IPS-18c (cell line): ENCODE data around the gene SYNPO.

Source experiments
- H3K4me3 ChIP-seq: 2 replicates; pipeline ENCODE4 v1.7.0; 2013; ENCODE audit warnings: low read depth, mild to moderate bottlenecking, low read length, moderate library complexity; ENCODE audit not compliant: insufficient read depth
- H3K9me3 ChIP-seq: one replicate; pipeline ENCODE4 v1.6.1; 2013; ENCODE audit warnings: mild to moderate bottlenecking, low read length, moderate library complexity; ENCODE audit not compliant: control insufficient read depth, insufficient read depth

Gene SYNPO, protein sequence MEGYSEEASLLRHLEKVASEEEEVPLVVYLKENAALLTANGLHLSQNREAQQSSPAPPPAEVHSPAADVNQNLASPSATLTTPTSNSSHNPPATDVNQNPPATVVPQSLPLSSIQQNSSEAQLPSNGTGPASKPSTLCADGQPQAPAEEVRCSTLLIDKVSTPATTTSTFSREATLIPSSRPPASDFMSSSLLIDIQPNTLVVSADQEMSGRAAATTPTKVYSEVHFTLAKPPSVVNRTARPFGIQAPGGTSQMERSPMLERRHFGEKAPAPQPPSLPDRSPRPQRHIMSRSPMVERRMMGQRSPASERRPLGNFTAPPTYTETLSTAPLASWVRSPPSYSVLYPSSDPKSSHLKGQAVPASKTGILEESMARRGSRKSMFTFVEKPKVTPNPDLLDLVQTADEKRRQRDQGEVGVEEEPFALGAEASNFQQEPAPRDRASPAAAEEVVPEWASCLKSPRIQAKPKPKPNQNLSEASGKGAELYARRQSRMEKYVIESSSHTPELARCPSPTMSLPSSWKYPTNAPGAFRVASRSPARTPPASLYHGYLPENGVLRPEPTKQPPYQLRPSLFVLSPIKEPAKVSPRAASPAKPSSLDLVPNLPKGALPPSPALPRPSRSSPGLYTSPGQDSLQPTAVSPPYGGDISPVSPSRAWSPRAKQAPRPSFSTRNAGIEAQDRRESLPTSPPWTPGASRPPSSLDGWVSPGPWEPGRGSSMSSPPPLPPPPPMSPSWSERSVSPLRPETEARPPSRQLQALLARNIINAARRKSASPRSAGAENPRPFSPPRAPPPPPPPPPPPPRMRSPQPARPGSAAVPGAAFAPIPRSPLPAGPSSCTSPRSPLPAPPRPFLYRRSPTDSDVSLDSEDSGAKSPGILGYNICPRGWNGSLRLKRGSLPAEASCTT

GRCh38 chr5:150640311-150641005 lies at the start of gene SYNPO:
SYNPO (plus strand) TSS chr5:150640660; CDS start chr5:150648276, 7,616 bp downstream.
- H3K4me3 ChIP-seq = no peak within 1 kb of the TSS
- no peaks in the 10 kb centered on the region for H3K9me3 ChIP-seq

GRCh38 chr5:150590979-150591695 lies 49.3 kb upstream of the SYNPO start:
- Histone ChIP-seq H3K9me3 (no peaks in the 10 kb centered on the region), H3K4me3 (no peak overlapping the region)

- no peak overlapping the region for H3K4me3 ChIP-seq
- H3K9me3 ChIP-seq = no peaks in the 10 kb centered on the region
These were observed 46.9 kb upstream of the SYNPO start for GRCh38 chr5:150593593-150593992.

DNA sequence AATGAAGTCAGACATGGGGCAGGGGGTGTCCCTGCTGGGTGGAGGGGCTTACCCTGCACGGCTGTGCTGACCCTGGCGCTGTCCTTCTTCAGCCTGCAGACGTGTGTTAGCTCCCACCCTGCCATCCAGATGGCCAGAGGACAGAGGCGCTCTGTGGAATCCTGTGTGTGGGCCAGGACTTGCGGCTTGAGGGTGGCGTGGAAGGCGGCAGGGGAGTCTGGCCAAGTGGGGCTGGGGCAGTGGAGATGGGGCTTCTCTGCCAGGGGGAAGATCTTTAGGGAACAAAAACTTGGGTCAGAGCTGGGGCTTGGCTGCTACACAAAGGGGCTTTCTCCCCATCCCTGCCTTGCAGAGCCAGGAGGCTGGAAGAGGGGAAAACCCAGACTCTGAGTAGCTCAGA lies 46.5 kb upstream of the SYNPO start:
- H3K9me3 ChIP-seq = no peaks in the 10 kb centered on the region
- no peak overlapping the region for H3K4me3 ChIP-seq

GRCh38 chr5:150595466-150596031 lies 44.9 kb upstream of the SYNPO start:
- no peak overlapping the region for H3K4me3 ChIP-seq

DNA sequence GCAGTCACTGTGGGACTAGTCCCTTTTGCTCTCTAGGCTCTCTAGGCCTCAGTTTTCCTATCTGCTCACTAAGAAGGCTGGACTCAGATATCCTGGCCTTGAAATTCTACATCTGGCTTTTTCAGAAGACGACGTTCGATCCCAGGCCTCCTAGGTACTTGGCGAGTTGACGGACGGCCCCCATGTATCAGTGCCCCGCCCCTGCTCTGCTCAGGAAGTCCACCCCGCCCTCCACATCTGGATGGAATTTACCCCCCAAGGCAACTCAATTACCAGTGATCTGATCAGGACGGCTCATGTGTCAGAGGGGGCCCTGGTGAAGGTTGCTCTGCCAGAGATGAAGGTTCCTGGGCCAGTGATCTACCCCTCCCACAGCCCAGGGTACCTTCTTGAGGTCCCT lies 44.1 kb upstream of the SYNPO start:
- Histone ChIP-seq H3K9me3 (no peaks in the 10 kb centered on the region), H3K4me3 (no peak overlapping the region)

More at GRCh38 chr5:150595466-150596031, 44.9 kb upstream of the SYNPO start:
- H3K9me3 ChIP-seq = no peaks in the 10 kb centered on the region

GRCh38 chr5:150596826-150597225 lies 43.6 kb upstream of the SYNPO start:
- H3K4me3 ChIP-seq = no peak overlapping the region
- H3K9me3 ChIP-seq = no peaks in the 10 kb centered on the region

GRCh38 chr5:150598006-150598405 lies 42.5 kb upstream of the SYNPO start:
- Histone ChIP-seq H3K4me3 (no peak overlapping the region), H3K9me3 (no peaks in the 10 kb centered on the region)

- no peaks in the 10 kb centered on the region for H3K9me3 ChIP-seq
- no peak overlapping the region for H3K4me3 ChIP-seq
These were observed 41.6 kb upstream of the SYNPO start for GRCh38 chr5:150598821-150599273.

DNA sequence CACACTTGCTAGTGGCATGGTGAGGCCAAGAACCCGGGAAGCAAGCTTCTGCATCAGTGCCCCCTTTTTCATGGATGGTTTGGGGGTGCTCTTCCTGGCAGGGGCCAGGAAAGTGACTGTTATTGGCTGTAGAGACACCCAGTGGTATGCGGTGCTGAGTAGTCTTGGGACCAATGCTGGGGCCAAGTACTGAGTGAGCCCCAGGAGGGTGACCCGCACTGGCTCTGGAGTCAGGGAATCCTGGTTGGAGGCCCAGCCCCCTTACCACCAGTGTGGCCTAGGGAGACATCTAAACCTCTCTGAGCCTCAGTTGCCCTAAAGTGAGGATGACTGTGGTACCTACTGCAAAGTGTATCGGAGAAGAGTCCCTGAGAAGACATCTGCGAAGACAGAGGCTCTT lies 41.2 kb upstream of the SYNPO start:
- Histone ChIP-seq H3K9me3 (no peaks in the 10 kb centered on the region), H3K4me3 (no peak overlapping the region)

GRCh38 chr5:150599917-150600511 lies 40.4 kb upstream of the SYNPO start:
- Histone ChIP-seq H3K9me3 (no peaks in the 10 kb centered on the region), H3K4me3 (no peak overlapping the region)

- Histone ChIP-seq H3K9me3 (no peaks in the 10 kb centered on the region), H3K4me3 (no peak overlapping the region)
These were observed 39.6 kb upstream of the SYNPO start for GRCh38 chr5:150600616-150601490.

- Histone ChIP-seq H3K4me3 (no peak overlapping the region), H3K9me3 (no peaks in the 10 kb centered on the region)
These were observed 38.7 kb upstream of the SYNPO start for GRCh38 chr5:150601491-150602345.

DNA sequence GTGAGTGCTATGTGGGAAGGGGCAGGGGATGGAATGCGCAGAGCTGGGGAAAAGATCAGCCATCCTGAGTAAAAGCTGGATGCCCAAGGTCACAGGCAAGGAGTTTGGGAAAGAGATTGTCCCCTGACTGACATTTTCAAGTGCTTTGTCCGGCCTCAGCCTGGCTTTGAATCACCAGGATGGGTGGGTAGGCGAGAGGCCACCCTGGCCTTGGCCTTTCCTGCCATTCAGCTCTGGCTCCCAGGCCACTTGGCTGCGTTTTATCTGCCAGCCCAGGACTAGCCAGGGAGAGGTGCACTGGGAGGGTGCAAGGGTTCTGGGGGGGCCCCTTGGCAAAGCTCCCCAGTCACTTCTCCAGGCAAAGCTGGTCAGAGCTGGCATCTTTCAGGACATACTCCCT lies 37.4 kb upstream of the SYNPO start:
- no peaks in the 10 kb centered on the region for H3K9me3 ChIP-seq
- H3K4me3 ChIP-seq = no peak overlapping the region

GRCh38 chr5:150603491-150603890 lies 37.0 kb upstream of the SYNPO start:
- H3K4me3 ChIP-seq = no peak overlapping the region

More at GRCh38 chr5:150603491-150603890, 37.0 kb upstream of the SYNPO start:
- no peaks in the 10 kb centered on the region for H3K9me3 ChIP-seq
